ENCODE measurements around the gene IGFBP3. TPM values are rescaled to one million over a fixed set of nuclear protein-coding genes. Genes with fewer than 3 reads are reported as not detected.

The IGFBP3 gene
- total and polyA plus RNA-seq, 4 donors, result 87.0 to 244 (median 182) TPM

GRCh38 chr7:45937862-45938261, 16.8 kb upstream of the IGFBP3 start:
- no peak for DNase-seq (ENCODE audit: low spot score)
- H3K27me3 ChIP-seq (ENCODE audit: control insufficient read depth in 4 of 4, insufficient read depth in 4 of 4, low read length in 3 of 4), result no peaks in the 10 kb centered on the region
- H3K36me3 ChIP-seq (ENCODE audit: control insufficient read depth in 4 of 4, insufficient read depth in 3 of 4, low read depth in 1 of 4, low read length in 3 of 4), result no peaks in the 10 kb centered on the region
- H3K9me3 ChIP-seq (ENCODE audit: control insufficient read depth in 4 of 4, low read length in 3 of 4), result no peaks in the 10 kb centered on the region
- no peak for TF ChIP-seq YY1 (IDR thresholded peaks at IDR 0.05)
- TF ChIP-seq REST (IDR thresholded peaks at IDR 0.05), result no peak
- H3K9ac ChIP-seq (ENCODE audit: low read depth in 1 of 2, low read length in 2 of 2), result no peak overlapping the region
- no peaks in the 10 kb centered on the region for H3K4me1 ChIP-seq (ENCODE audit: control insufficient read depth in 4 of 4, insufficient read depth in 4 of 4, low read length in 3 of 4)
- no peak overlapping the region for H3K4me3 ChIP-seq (ENCODE audit: low read depth in 1 of 3, low read length in 3 of 3)
- WGBS, result 89% methylated on average over 2 of the region's 2 CpGs
- H3K27ac ChIP-seq (ENCODE audit: low read depth in 1 of 2, low read length in 2 of 2), result no peak overlapping the region

- Histone ChIP-seq H3K27ac (ENCODE audit: low read depth in 1 of 2, low read length in 2 of 2) (no peak overlapping the region), H3K27me3 (ENCODE audit: control insufficient read depth in 4 of 4, insufficient read depth in 4 of 4, low read length in 3 of 4) (no peaks in the 10 kb centered on the region), H3K4me1 (ENCODE audit: control insufficient read depth in 4 of 4, insufficient read depth in 4 of 4, low read length in 3 of 4) (no peaks in the 10 kb centered on the region), H3K4me3 (ENCODE audit: low read depth in 1 of 3, low read length in 3 of 3) (no peak overlapping the region), H3K9ac (ENCODE audit: low read depth in 1 of 2, low read length in 2 of 2) (no peak overlapping the region), H3K9me3 (ENCODE audit: control insufficient read depth in 4 of 4, low read length in 3 of 4) (no peaks in the 10 kb centered on the region), H3K36me3 (ENCODE audit: control insufficient read depth in 4 of 4, insufficient read depth in 3 of 4, low read depth in 1 of 4, low read length in 3 of 4) (no peaks in the 10 kb centered on the region)
- WGBS, result 74% methylated on average over 6 of the region's 6 CpGs
- no peak for DNase-seq (ENCODE audit: low spot score)
- TF ChIP-seq HNF4A (conservative IDR thresholded peaks at IDR 0.05) (no peak), ZBTB33 (IDR thresholded peaks at IDR 0.05) (no peak), HNF4G (IDR thresholded peaks at IDR 0.05) (no peak), JUND (IDR thresholded peaks at IDR 0.05) (no peak), MAX (IDR thresholded peaks at IDR 0.05) (no peak), RAD21 (IDR thresholded peaks at IDR 0.05) (no peak), FOXA2 (IDR thresholded peaks at IDR 0.05) (no peak), REST (IDR thresholded peaks at IDR 0.05) (no peak), GABPA (IDR thresholded peaks at IDR 0.05 in 1 of 2, conservative IDR thresholded peaks at IDR 0.05 in 1 of 2) (no peak), TAF1 (conservative IDR thresholded peaks at IDR 0.05) (no peak), NR2F2 (IDR thresholded peaks at IDR 0.05) (no peak), CTCF (IDR thresholded peaks at IDR 0.05; ENCODE audit: low read depth, low read length, missing input control) (no peak), YY1 (IDR thresholded peaks at IDR 0.05) (no peak), FOXA1 (IDR thresholded peaks at IDR 0.05) (no peak), SP1 (IDR thresholded peaks at IDR 0.05) (no peak), RXRA (IDR thresholded peaks at IDR 0.05) (no peak)
These were observed 16.2 kb upstream of the IGFBP3 start for GRCh38 chr7:45937301-45937700.

Measured in liver (tissue), 9 donors.